DND-41 (cell line): Measurements from ENCODE around the gene GIN1.

Experiments used
- ATAC-seq: fragments of 200-7000 bp; cut with Tn5 transposase; 3 replicates; pipeline ENCODE4 v1.9.1; 2021; ENCODE audit warnings: low read depth; ENCODE audit not compliant: insufficient read depth
- DNase-seq: peaks from one replicate; pipeline ENCODE4 v3.0.0-alpha.2; 2020
- H2AFZ ChIP-seq: 2 replicates; pipeline ENCODE4 v1.6.0; 2012; ENCODE audit warnings: low read depth, low read length
- H3K27ac ChIP-seq: 2 replicates; pipeline ENCODE4 v1.5.1; 2012; ENCODE audit warnings: low read length, inconsistent platforms
- H3K27me3 ChIP-seq: fragments of 200-600 bp; sonication (generic); 2 replicates; pipeline ENCODE4 v1.6.0; 2012; ENCODE audit warnings: low read length, mild to moderate bottlenecking, inconsistent platforms; ENCODE audit not compliant: insufficient read depth, poor library complexity
- H3K36me3 ChIP-seq: 2 replicates; pipeline ENCODE4 v1.5.1; 2012; ENCODE audit warnings: low read length, inconsistent platforms; ENCODE audit not compliant: insufficient read depth
- H3K4me1 ChIP-seq: 2 replicates; pipeline ENCODE4 v1.5.1; 2012; ENCODE audit warnings: mild to moderate bottlenecking, low read length; ENCODE audit not compliant: insufficient read depth
- H3K4me2 ChIP-seq: 2 replicates; pipeline ENCODE4 v1.6.0; 2012; ENCODE audit warnings: mild to moderate bottlenecking, moderate library complexity, low read length, inconsistent platforms; ENCODE audit not compliant: insufficient read depth
- H3K4me3 ChIP-seq, 2 experiments: fragments of 200-600 bp in 1 of 2; shearing (Covaris generic) in 1 of 2; 2 replicates each; pipeline ENCODE4 v1.5.1; 2012 to 2016; ENCODE audit warnings: inconsistent platforms in 2 of 2, low read length in 2 of 2, mild to moderate bottlenecking in 2 of 2, low read depth in 1 of 2, moderate library complexity in 1 of 2
- H3K79me2 ChIP-seq: 2 replicates; pipeline ENCODE4 v1.6.0; 2012; ENCODE audit warnings: low read length, inconsistent platforms; ENCODE audit not compliant: insufficient read depth
- H3K9ac ChIP-seq: 2 replicates; pipeline ENCODE4 v1.6.0; 2012; ENCODE audit warnings: low read depth, mild to moderate bottlenecking, inconsistent platforms, low read length, moderate library complexity
- H3K9me3 ChIP-seq: 2 replicates; pipeline ENCODE4 v1.5.1; 2012; ENCODE audit warnings: low read length, moderate library complexity, mild to moderate bottlenecking, inconsistent platforms; ENCODE audit not compliant: insufficient read depth, severe bottlenecking
- H4K20me1 ChIP-seq: 2 replicates; pipeline ENCODE4 v1.6.0; 2012; ENCODE audit warnings: low read length; ENCODE audit not compliant: insufficient read depth
- CTCF ChIP-seq: IDR thresholded peaks from 2 replicates; pipeline ENCODE4 v1.5.1; 2012; ENCODE audit warnings: borderline replicate concordance, low read length, moderate library complexity, mild to moderate bottlenecking; ENCODE audit not compliant: poor library complexity, severe bottlenecking; ENCODE audit errors: extremely low read depth
- EZH2 ChIP-seq: IDR thresholded peaks from 3 replicates; pipeline ENCODE4 v1.6.1; 2012; ENCODE audit warnings: borderline replicate concordance, low read depth, mild to moderate bottlenecking, moderate library complexity, low read length, inconsistent platforms; ENCODE audit not compliant: severe bottlenecking

GIN1 gene

GRCh38 chr5:103117471-103117991, 2.4 kb downstream of the GIN1 start:
- ATAC-seq = no peak
- peak overlapping the region; percentile 93; the same call in 1 of the 2 replicates for H3K9ac ChIP-seq
- no peaks in the 10 kb centered on the region for H3K9me3 ChIP-seq
- H3K79me2 ChIP-seq = peaks cover 93% of the 10 kb centered on the region
- no peak for DNase-seq
- TF ChIP-seq EZH2 (no peak), CTCF (no peak)
- H3K4me3 ChIP-seq = peak overlapping the region in 1 of 2 experiments; percentile 98; a peak in 1 of 4 replicates
- peak overlapping the region; percentile 70 for H3K4me2 ChIP-seq
- no peak overlapping the region for H2AFZ ChIP-seq
- H4K20me1 ChIP-seq = no peaks in the 10 kb centered on the region
- H3K36me3 ChIP-seq = no peaks in the 10 kb centered on the region; the same call in 1 of the 2 replicates
- H3K4me1 ChIP-seq = peaks cover 43% of the 10 kb centered on the region
- peak overlapping the region; percentile 24; the same call in 1 of the 2 replicates for H3K27ac ChIP-seq
- no peaks in the 10 kb centered on the region for H3K27me3 ChIP-seq

DNA sequence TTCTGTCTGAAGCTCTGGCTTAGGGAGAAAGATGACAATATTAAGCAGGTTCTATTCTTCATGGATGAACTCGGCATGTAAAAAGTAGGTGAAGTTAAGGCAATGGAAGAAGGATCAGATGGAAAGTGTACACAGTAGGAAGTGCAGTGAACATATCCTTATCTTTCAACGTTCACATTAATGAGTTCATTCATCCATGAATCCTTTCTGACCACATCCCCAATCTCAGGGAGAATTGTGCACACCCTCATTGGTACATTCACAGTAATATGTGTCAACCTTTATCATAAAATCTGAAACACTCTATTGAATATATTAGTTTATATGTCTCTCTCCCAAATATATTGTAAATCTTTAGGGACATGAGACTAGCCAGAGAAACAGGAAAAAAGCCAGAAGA, 5.5 kb downstream of the GIN1 start:
- no peak overlapping the region for H3K4me3 ChIP-seq
- H3K27me3 ChIP-seq = no peaks in the 10 kb centered on the region
- H3K4me2 ChIP-seq = no peak overlapping the region
- no peak overlapping the region for H3K27ac ChIP-seq
- H3K9me3 ChIP-seq = no peaks in the 10 kb centered on the region
- TF ChIP-seq CTCF (no peak), EZH2 (no peak)
- H2AFZ ChIP-seq = no peak overlapping the region
- peaks cover 43% of the 10 kb centered on the region for H3K4me1 ChIP-seq
- DNase-seq (no peak), ATAC-seq (no peak)
- no peak overlapping the region for H3K9ac ChIP-seq
- H4K20me1 ChIP-seq = no peaks in the 10 kb centered on the region
- H3K36me3 ChIP-seq = no peaks in the 10 kb centered on the region
- H3K79me2 ChIP-seq = peaks cover 78% of the 10 kb centered on the region

GRCh38 chr5:103112910-103113309, 7.0 kb downstream of the GIN1 start:
- ATAC-seq (no peak), DNase-seq (no peak)
- Histone ChIP-seq H2AFZ (no peak overlapping the region), H3K4me1 (peaks cover 35% of the 10 kb centered on the region), H3K4me2 (no peak overlapping the region), H3K27ac (peak overlapping the region; percentile 18; the same call in 1 of the 2 replicates), H3K4me3 (no peak overlapping the region), H3K27me3 (no peaks in the 10 kb centered on the region), H3K9ac (no peak overlapping the region), H4K20me1 (no peaks in the 10 kb centered on the region), H3K79me2 (peaks cover 65% of the 10 kb centered on the region), H3K9me3 (no peaks in the 10 kb centered on the region), H3K36me3 (no peaks in the 10 kb centered on the region)
- TF ChIP-seq CTCF = no peak
- TF ChIP-seq EZH2 = no peak
